C1 segment of cervical spinal cord (tissue), 14 donors: ENCODE data around the gene NRP2.

Source experiments
- DNase-seq, 14 donors: peaks; one replicate each; lab custom pipeline; 2025; lab: John Stamatoyannopoulos, UW

Gene NRP2

GRCh38 chr2:205771666-205772065 is 89.4 kb downstream of the NRP2 start:
- no peak for DNase-seq

- no peak for DNase-seq
Measured at GRCh38 chr2:205772983-205773382, 90.7 kb downstream of the NRP2 start.

GRCh38 chr2:205773989-205774388 is 91.7 kb downstream of the NRP2 start:
- no peak for DNase-seq

- no peak for DNase-seq
Measured at GRCh38 chr2:205775097-205775877, 93.0 kb downstream of the NRP2 start.

GRCh38 chr2:205776139-205776538 is 93.8 kb downstream of the NRP2 start:
- DNase-seq: peak in 5 of 14 donors; percentile 3 to 40 (median 12)

- DNase-seq: no peak
Measured at GRCh38 chr2:205776720-205777119, 94.4 kb downstream of the NRP2 start.

- no peak for DNase-seq
Measured at GRCh38 chr2:205778356-205778755, 96.1 kb downstream of the NRP2 start.

- no peak for DNase-seq
Measured at GRCh38 chr2:205780645-205781044, 98.3 kb downstream of the NRP2 start.

GRCh38 chr2:205781244-205781931 is 99.1 kb downstream of the NRP2 start:
- no peak for DNase-seq

GRCh38 chr2:205782941-205783340 is 100.6 kb downstream of the NRP2 start:
- DNase-seq: no peak

- DNase-seq: peak in 1 of 14 donors; percentile 6
Measured at GRCh38 chr2:205783872-205784499, 101.7 kb downstream of the NRP2 start.

- DNase-seq: no peak
Measured at GRCh38 chr2:205785507-205786260, 103.4 kb downstream of the NRP2 start.

GRCh38 chr2:205786976-205787375 is 104.7 kb downstream of the NRP2 start:
- DNase-seq: no peak

- no peak for DNase-seq
Measured at GRCh38 chr2:205787761-205788160, 105.5 kb downstream of the NRP2 start.

- DNase-seq: no peak
Measured at GRCh38 chr2:205789906-205790305, 107.6 kb downstream of the NRP2 start.

- no peak for DNase-seq
Measured at GRCh38 chr2:205792908-205793307, 110.6 kb downstream of the NRP2 start.

GRCh38 chr2:205796805-205797313 is 114.6 kb downstream of the NRP2 start:
- no peak for DNase-seq

GRCh38 chr2:205797866-205798265 is 115.6 kb downstream of the NRP2 start:
- DNase-seq: no peak

- DNase-seq: no peak
Measured at GRCh38 chr2:205800224-205800623, 117.9 kb downstream of the NRP2 start.

GRCh38 chr2:205800773-205801172 is 118.5 kb downstream of the NRP2 start:
- DNase-seq: no peak

GRCh38 chr2:205802065-205802464 is 119.8 kb downstream of the NRP2 start:
- no peak for DNase-seq

- no peak for DNase-seq
Measured at GRCh38 chr2:205802941-205803340, 120.6 kb downstream of the NRP2 start.
